Dedifferentiated amniotic fluid mesenchymal stem cell (primary cell): Measurements from ENCODE around the gene MAP3K20.

ENCODE experiments used
- DNase-seq: peaks from one replicate; pipeline ENCODE4 v3.0.0-alpha.2; 2016; ENCODE audit errors: extremely low spot score

MAP3K20 gene

GRCh38 chr2:173050684-173051083 is 25.0 kb upstream of the MAP3K20 start:
- no peak for DNase-seq

GRCh38 chr2:173051463-173052215 is 24.0 kb upstream of the MAP3K20 start:
- no peak for DNase-seq

- no peak for DNase-seq
These were observed 22.5 kb upstream of the MAP3K20 start for GRCh38 chr2:173053043-173053699.

GRCh38 chr2:173054466-173054865 is 21.2 kb upstream of the MAP3K20 start:
- DNase-seq = no peak

GRCh38 chr2:173056705-173057364 is 18.8 kb upstream of the MAP3K20 start:
- DNase-seq = no peak

- no peak for DNase-seq
These were observed 17.5 kb upstream of the MAP3K20 start for GRCh38 chr2:173058097-173058496.

GRCh38 chr2:173058673-173059072 is 17.0 kb upstream of the MAP3K20 start:
- no peak for DNase-seq

- no peak for DNase-seq
These were observed 16.4 kb upstream of the MAP3K20 start for GRCh38 chr2:173059292-173059691.

- peak; percentile 43 for DNase-seq
These were observed 15.6 kb upstream of the MAP3K20 start for GRCh38 chr2:173059971-173060461.

- DNase-seq = peak; percentile 36
These were observed 12.8 kb upstream of the MAP3K20 start for GRCh38 chr2:173062801-173063200.

- no peak for DNase-seq
These were observed 11.4 kb upstream of the MAP3K20 start for GRCh38 chr2:173064151-173064805.

- DNase-seq = no peak
These were observed 8.6 kb upstream of the MAP3K20 start for GRCh38 chr2:173066887-173067676.

GRCh38 chr2:173075056-173075780 is 428 bp upstream of the MAP3K20 start:
- no peak for DNase-seq

- peak; percentile 29 for DNase-seq
These were observed 1.1 kb downstream of the MAP3K20 start for GRCh38 chr2:173076581-173077345.

- DNase-seq = peak; percentile 22
These were observed 2.0 kb downstream of the MAP3K20 start for GRCh38 chr2:173077506-173078177.

- DNase-seq = no peak
These were observed 3.5 kb downstream of the MAP3K20 start for GRCh38 chr2:173079141-173079540.

- peak; percentile 94 for DNase-seq
These were observed 4.6 kb downstream of the MAP3K20 start for GRCh38 chr2:173079973-173080860.

GRCh38 chr2:173086518-173087213 is 11.0 kb downstream of the MAP3K20 start:
- DNase-seq = no peak
